Cardiac muscle cell (in vitro differentiated cells and primary cell): Measurements from ENCODE around the gene COL4A5. TPM values are rescaled to one million over a fixed set of nuclear protein-coding genes. Genes with fewer than 3 reads are reported as not detected.

Source experiments
- DNase-seq, 2 donors: peaks; one replicate each; pipeline versions ENCODE4 v3.0.0 to v3.0.0-alpha.2; 2010 to 2017; ENCODE audit warnings: low read depth in 1 of 2, low spot score in 1 of 2
- H3K27ac ChIP-seq: fragments of 200-600 bp; sonication (generic); 2 replicates; pipeline ENCODE4 v1.5.1; 2016
- H3K27me3 ChIP-seq: fragments of 200-600 bp; sonication (generic); 2 replicates; pipeline ENCODE4 v1.6.0; 2016; ENCODE audit warnings: control low read depth
- H3K36me3 ChIP-seq: fragments of 200-600 bp; sonication (generic); 2 replicates; pipeline ENCODE4 v1.5.1; 2016; ENCODE audit warnings: control low read depth
- H3K4me1 ChIP-seq: fragments of 200-600 bp; sonication (generic); 2 replicates; pipeline ENCODE4 v1.8.1; 2017; ENCODE audit warnings: low read depth, mild to moderate bottlenecking, mixed run types
- H3K4me3 ChIP-seq: fragments of 200-600 bp; sonication (generic); 2 replicates; pipeline ENCODE4 v1.5.1; 2016; ENCODE audit warnings: mild to moderate bottlenecking
- H3K9me3 ChIP-seq: fragments of 200-600 bp; sonication (generic); 2 replicates; pipeline ENCODE4 v1.5.1; 2017; ENCODE audit warnings: low read depth, mild to moderate bottlenecking, control low read depth
- CTCF ChIP-seq: IDR thresholded peaks from 2 replicates; pipeline ENCODE4 v1.5.1; 2012; ENCODE audit warnings: low read depth, mild to moderate bottlenecking, low read length
- polyA plus RNA-seq: library from polyadenylated mRNA; unstranded; fragments of >200 nt; fragmentation: Nextera tagmentation; extraction: Ambion mirVana; gene quantifications from 2 replicates; pipeline ENCODE4 v1.2.1, GENCODE V29; 2016
- total RNA-seq: library from RNA; depleted of rRNA; stranded (reverse); fragments of >200 nt; gene quantifications from 2 replicates; pipeline ENCODE4 v1.2.3, GENCODE V29; 2016

The COL4A5 gene
- total and polyA plus RNA-seq, 2 experiments from 2014 or later = 98.0 to 299 TPM

GRCh38 chrX:108399418-108400165 lies 40.0 kb upstream of the COL4A5 start:
- DNase-seq = peak in 1 of 2 donors; percentile 25
- Histone ChIP-seq H3K4me1 (peaks cover 23% of the 10 kb centered on the region), H3K27ac (no peak overlapping the region), H3K36me3 (no peaks in the 10 kb centered on the region), H3K27me3 (no peaks in the 10 kb centered on the region), H3K4me3 (no peak overlapping the region), H3K9me3 (no peaks in the 10 kb centered on the region)
- no peak for TF ChIP-seq CTCF

GRCh38 chrX:108412783-108413182 lies 26.9 kb upstream of the COL4A5 start:
- no peaks in the 10 kb centered on the region for H3K9me3 ChIP-seq
- no peaks in the 10 kb centered on the region for H3K36me3 ChIP-seq
- no peak for TF ChIP-seq CTCF
- no peaks in the 10 kb centered on the region for H3K27me3 ChIP-seq
- no peak overlapping the region for H3K27ac ChIP-seq
- no peak for DNase-seq
- H3K4me1 ChIP-seq = no peaks in the 10 kb centered on the region
- H3K4me3 ChIP-seq = no peak overlapping the region

- no peaks in the 10 kb centered on the region for H3K27me3 ChIP-seq
- H3K4me3 ChIP-seq = no peak overlapping the region
- H3K27ac ChIP-seq = no peak overlapping the region
- no peak for DNase-seq
- H3K36me3 ChIP-seq = no peaks in the 10 kb centered on the region
- TF ChIP-seq CTCF = no peak
- no peaks in the 10 kb centered on the region for H3K9me3 ChIP-seq
- no peaks in the 10 kb centered on the region for H3K4me1 ChIP-seq
Measured at GRCh38 chrX:108415146-108415545, 24.5 kb upstream of the COL4A5 start.

GRCh38 chrX:108415891-108416290 lies 23.7 kb upstream of the COL4A5 start:
- H3K4me3 ChIP-seq = no peak overlapping the region
- H3K27me3 ChIP-seq = no peaks in the 10 kb centered on the region
- no peaks in the 10 kb centered on the region for H3K36me3 ChIP-seq
- H3K27ac ChIP-seq = no peak overlapping the region
- no peaks in the 10 kb centered on the region for H3K4me1 ChIP-seq
- no peaks in the 10 kb centered on the region for H3K9me3 ChIP-seq
- no peak for TF ChIP-seq CTCF
- DNase-seq = no peak

GRCh38 chrX:108417257-108417656 lies 22.4 kb upstream of the COL4A5 start:
- H3K9me3 ChIP-seq = no peaks in the 10 kb centered on the region

More at GRCh38 chrX:108417257-108417656, 22.4 kb upstream of the COL4A5 start:
- no peaks in the 10 kb centered on the region for H3K36me3 ChIP-seq
- H3K4me1 ChIP-seq = no peaks in the 10 kb centered on the region
- H3K27ac ChIP-seq = no peak overlapping the region
- no peak overlapping the region for H3K4me3 ChIP-seq
- TF ChIP-seq CTCF = no peak
- no peaks in the 10 kb centered on the region for H3K27me3 ChIP-seq
- no peak for DNase-seq
